ENCODE results near the gene ITSN1. TPM values are rescaled to one million over a fixed set of nuclear protein-coding genes. Genes with fewer than 3 reads are reported as not detected.

Gene ITSN1
- total and polyA plus RNA-seq, 2 of the 13 experiments (the other 11 are each of a cell fraction or from before 2014, with no cell fraction given) = 26.1 to 33.8 TPM

DNA sequence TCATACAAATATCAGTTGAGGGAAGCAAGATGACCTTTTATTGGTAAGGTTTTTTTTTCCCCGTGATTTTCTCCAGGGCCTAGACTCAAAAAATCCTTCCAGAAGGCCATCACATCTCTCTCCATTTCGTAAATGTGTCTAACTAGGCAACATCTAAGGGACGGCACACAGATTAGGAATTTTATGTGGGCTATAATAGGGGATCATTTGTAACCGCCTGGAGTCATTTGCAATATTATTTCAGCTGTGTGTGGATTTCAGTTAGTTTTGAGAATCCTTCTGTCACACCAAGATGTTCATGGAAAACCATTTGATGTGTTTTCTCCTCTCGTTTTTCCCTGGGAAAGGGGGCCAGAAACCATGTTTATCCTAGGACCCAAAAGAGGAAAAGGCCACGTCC, 210.2 kb downstream of the ITSN1 start:
- BruUV-seq (replicated peaks) = no TSS peak
- no peak for TF ChIP-seq NCOR1 (IDR thresholded peaks at IDR 0.05; ENCODE audit: borderline replicate concordance, low read length)
- TF ChIP-seq, protein P1, sequence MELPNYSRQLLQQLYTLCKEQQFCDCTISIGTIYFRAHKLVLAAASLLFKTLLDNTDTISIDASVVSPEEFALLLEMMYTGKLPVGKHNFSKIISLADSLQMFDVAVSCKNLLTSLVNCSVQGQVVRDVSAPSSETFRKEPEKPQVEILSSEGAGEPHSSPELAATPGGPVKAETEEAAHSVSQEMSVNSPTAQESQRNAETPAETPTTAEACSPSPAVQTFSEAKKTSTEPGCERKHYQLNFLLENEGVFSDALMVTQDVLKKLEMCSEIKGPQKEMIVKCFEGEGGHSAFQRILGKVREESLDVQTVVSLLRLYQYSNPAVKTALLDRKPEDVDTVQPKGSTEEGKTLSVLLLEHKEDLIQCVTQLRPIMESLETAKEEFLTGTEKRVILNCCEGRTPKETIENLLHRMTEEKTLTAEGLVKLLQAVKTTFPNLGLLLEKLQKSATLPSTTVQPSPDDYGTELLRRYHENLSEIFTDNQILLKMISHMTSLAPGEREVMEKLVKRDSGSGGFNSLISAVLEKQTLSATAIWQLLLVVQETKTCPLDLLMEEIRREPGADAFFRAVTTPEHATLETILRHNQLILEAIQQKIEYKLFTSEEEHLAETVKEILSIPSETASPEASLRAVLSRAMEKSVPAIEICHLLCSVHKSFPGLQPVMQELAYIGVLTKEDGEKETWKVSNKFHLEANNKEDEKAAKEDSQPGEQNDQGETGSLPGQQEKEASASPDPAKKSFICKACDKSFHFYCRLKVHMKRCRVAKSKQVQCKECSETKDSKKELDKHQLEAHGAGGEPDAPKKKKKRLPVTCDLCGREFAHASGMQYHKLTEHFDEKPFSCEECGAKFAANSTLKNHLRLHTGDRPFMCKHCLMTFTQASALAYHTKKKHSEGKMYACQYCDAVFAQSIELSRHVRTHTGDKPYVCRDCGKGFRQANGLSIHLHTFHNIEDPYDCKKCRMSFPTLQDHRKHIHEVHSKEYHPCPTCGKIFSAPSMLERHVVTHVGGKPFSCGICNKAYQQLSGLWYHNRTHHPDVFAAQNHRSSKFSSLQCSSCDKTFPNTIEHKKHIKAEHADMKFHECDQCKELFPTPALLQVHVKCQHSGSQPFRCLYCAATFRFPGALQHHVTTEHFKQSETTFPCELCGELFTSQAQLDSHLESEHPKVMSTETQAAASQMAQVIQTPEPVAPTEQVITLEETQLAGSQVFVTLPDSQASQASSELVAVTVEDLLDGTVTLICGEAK (IDR thresholded peaks at IDR 0.05) = no peak
- TF ChIP-seq, protein P1 (CRISPR knock-in tag; IDR thresholded peaks at IDR 0.05) = no peak
- TF ChIP-seq ZNF550 (CRISPR knock-in tag; IDR thresholded peaks at IDR 0.05; ENCODE audit: borderline replicate concordance) = no peak
- TF ChIP-seq, protein P2, sequence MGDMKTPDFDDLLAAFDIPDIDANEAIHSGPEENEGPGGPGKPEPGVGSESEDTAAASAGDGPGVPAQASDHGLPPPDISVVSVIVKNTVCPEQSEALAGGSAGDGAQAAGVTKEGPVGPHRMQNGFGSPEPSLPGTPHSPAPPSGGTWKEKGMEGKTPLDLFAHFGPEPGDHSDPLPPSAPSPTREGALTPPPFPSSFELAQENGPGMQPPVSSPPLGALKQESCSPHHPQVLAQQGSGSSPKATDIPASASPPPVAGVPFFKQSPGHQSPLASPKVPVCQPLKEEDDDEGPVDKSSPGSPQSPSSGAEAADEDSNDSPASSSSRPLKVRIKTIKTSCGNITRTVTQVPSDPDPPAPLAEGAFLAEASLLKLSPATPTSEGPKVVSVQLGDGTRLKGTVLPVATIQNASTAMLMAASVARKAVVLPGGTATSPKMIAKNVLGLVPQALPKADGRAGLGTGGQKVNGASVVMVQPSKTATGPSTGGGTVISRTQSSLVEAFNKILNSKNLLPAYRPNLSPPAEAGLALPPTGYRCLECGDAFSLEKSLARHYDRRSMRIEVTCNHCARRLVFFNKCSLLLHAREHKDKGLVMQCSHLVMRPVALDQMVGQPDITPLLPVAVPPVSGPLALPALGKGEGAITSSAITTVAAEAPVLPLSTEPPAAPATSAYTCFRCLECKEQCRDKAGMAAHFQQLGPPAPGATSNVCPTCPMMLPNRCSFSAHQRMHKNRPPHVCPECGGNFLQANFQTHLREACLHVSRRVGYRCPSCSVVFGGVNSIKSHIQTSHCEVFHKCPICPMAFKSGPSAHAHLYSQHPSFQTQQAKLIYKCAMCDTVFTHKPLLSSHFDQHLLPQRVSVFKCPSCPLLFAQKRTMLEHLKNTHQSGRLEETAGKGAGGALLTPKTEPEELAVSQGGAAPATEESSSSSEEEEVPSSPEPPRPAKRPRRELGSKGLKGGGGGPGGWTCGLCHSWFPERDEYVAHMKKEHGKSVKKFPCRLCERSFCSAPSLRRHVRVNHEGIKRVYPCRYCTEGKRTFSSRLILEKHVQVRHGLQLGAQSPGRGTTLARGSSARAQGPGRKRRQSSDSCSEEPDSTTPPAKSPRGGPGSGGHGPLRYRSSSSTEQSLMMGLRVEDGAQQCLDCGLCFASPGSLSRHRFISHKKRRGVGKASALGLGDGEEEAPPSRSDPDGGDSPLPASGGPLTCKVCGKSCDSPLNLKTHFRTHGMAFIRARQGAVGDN (CRISPR knock-in tag; IDR thresholded peaks at IDR 0.05) = no peak
- TF ChIP-seq, protein P3, sequence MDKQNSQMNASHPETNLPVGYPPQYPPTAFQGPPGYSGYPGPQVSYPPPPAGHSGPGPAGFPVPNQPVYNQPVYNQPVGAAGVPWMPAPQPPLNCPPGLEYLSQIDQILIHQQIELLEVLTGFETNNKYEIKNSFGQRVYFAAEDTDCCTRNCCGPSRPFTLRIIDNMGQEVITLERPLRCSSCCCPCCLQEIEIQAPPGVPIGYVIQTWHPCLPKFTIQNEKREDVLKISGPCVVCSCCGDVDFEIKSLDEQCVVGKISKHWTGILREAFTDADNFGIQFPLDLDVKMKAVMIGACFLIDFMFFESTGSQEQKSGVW (CRISPR knock-in tag; IDR thresholded peaks at IDR 0.05; ENCODE audit: borderline replicate concordance) = no peak
- no peak for TF ChIP-seq ONECUT2 (CRISPR knock-in tag; IDR thresholded peaks at IDR 0.05)
- no peak for TF ChIP-seq ZNF841 (CRISPR knock-in tag; IDR thresholded peaks at IDR 0.05; ENCODE audit: borderline replicate concordance)

More for the DNA sequence above, 210.2 kb downstream of the ITSN1 start:
- DNase-seq (ENCODE audit: low spot score) (no peak), FAIRE-seq (no peak), ATAC-seq (no peak)
- Histone ChIP-seq H3K4me2 (ENCODE audit: low read depth, low read length) (no peak overlapping the region), H3K9me3 (ENCODE audit: low read length) (no peaks in the 10 kb centered on the region), H3K27me3 (ENCODE audit: control insufficient read depth in 1 of 2, insufficient read depth in 2 of 2, low read length in 2 of 2) (peaks cover 2 to 10% of the 10 kb centered on the region in 2 experiments; a peak in 4 of 5 replicates), H3K4me3 (replicated peaks in 1 of 3; ENCODE audit: insufficient read depth in 1 of 3, low read depth in 2 of 3, low read length in 3 of 3) (no peak overlapping the region), H4K20me1 (ENCODE audit: insufficient read depth, low read length) (no peaks in the 10 kb centered on the region), H3K79me2 (ENCODE audit: insufficient read depth, low read length) (no peaks in the 10 kb centered on the region), H2AFZ (ENCODE audit: low read length) (no peak overlapping the region), H3K27ac (ENCODE audit: extremely low read length, insufficient read depth, low read length) (no peak overlapping the region), H3K9ac (ENCODE audit: insufficient read depth, low read depth, low read length) (no peak overlapping the region), H3K36me3 (replicated peaks in 1 of 2; ENCODE audit: control insufficient read depth in 1 of 2, insufficient read depth in 2 of 2, low read length in 2 of 2) (no peaks in the 10 kb centered on the region), H3K4me1 (ENCODE audit: insufficient read depth, low read length) (peaks cover 41% of the 10 kb centered on the region)
- POLR2A ChIA-PET = no interaction called here
- CTCF ChIA-PET (ENCODE audit: low intra/inter-chr PET ratio, low total read pairs) = no interaction called here
- intact Hi-C loops (cut with micrococcal nuclease; ENCODE audit: unreplicated experiment) (loop anchor here (5.0 kb wide), 1 partner anchor 40 kb away; no protein-coding TSS in a partner anchor), in situ Hi-C loops (cut with HindIII; ENCODE audit: extremely low pct_ligation_motif_present, low pct_unique_long_range_greater_than_20kb) (no loop called here)
- 29% methylated on average over 6 of the region's 6 CpGs for WGBS (ENCODE audit: low lambda C conversion rate)
